CD4-positive, alpha-beta T cell treated with Interleukin-6 for 4 hours (primary cell): ENCODE results near the gene BAIAP2L2.
"Not testable (repeated sequence)": the region's sequence is repeated elsewhere in the genome, so short reads cannot be mapped to it uniquely, and the experiment has no call there.

Source experiments
- DNase-seq: peaks from one replicate; pipeline ENCODE4 v3.0.0-alpha.2; 2020; ENCODE audit warnings: mixed read lengths

BAIAP2L2 gene

DNA sequence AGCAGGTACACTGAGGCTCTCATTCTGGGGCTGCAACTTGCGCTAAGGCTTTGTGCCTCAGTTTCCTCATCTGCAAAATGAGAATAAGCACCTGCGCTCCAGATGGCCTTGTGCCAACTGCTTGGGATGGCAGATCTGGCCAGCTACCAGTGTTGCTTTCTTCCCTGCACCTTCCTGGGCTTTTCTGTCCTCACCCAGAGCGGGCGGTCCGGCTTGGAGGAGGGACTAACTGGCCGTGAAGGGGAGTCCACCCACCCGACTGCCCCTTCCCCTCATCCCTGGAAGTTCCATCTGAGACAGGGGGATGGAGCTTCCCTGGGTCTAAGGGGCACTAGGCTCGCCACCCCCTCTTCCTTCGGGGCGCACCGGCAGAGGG lies 30.0 kb downstream of the BAIAP2L2 start:
- no peak for DNase-seq

DNA sequence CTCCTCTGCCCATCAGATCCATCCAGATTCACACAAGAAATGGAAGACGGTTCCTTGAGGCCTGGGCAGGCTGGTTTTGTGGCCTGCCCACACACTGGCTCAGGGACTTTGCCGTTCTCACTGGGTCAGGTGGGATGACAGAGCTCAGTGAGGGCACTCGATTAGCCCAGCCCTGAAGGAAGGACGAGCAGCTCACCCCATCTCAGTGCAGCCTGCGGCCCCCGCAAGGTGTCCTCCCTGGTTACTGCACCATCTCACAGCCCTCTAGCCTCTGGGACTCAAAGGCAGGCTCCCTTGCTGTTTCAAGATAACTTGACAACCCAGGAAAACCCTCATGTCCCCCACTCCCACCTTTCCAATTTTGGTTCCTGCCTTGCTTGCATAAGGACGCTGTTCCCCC lies 30.7 kb downstream of the BAIAP2L2 start:
- no peak for DNase-seq

DNA sequence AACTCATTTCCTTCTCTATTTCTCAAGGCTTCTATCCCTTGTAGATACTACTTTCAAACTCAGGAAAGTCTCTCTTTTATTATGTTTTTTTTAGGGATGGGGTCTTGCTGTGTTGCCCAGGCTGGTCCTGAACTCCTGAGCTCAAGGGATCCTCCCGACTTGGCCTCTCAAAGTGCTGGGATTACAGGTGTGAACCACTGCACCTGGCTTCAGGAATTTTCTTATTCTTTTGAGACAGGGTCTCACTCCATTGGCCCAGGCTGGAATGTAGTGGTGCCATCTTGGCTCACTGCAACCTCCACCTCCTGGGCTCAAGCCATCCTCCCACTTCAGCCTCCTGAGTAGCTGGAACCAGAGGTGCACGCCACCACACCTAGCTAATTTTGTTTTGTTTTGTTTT lies 31.3 kb downstream of the BAIAP2L2 start:
- not testable (repeated sequence) for DNase-seq

- no peak for DNase-seq
These were observed 32.2 kb downstream of the BAIAP2L2 start for GRCh38 chr22:38078046-38078840.

- DNase-seq: no peak
These were observed 32.9 kb downstream of the BAIAP2L2 start for GRCh38 chr22:38077595-38077994.

- no peak for DNase-seq
These were observed 33.4 kb downstream of the BAIAP2L2 start for GRCh38 chr22:38077096-38077495.

- DNase-seq: no peak
These were observed 34.5 kb downstream of the BAIAP2L2 start for GRCh38 chr22:38075961-38076360.

DNA sequence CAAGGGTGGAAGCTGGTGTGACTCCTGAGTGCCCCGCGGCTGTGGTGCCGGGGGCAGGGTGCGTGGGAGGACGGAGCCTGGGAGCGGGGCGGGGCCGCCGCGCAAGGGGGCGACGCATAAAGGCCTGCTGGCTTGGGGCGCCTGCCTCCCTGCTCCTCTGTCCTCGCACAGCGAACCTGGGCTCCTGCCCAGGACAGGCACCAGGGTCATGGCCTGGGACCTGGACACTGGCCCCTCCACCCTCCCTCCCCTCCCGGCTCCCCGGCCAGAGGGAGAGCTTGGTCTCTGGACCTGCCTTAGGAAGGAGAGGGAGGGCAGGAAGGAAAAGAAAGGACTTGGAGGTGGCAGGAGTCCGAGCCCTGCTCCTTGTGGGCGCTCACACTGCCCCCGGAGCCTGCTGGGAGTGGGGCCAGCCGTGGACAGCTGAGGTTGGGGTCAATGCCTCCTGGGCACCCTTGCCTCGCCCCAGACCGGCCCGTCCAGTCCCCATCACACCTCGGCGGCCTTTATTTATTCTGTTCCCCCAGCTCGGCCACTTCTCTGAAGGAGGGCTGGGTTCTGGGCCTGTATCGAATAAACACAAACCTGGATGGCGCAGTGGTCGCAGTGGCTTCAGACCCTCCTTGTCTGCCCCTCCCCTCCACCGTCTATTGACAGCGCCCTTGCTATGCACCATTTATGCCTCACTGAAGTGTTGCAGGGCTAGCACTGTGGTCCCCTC lies 35.2 kb downstream of the BAIAP2L2 start:
- no peak for DNase-seq

DNA sequence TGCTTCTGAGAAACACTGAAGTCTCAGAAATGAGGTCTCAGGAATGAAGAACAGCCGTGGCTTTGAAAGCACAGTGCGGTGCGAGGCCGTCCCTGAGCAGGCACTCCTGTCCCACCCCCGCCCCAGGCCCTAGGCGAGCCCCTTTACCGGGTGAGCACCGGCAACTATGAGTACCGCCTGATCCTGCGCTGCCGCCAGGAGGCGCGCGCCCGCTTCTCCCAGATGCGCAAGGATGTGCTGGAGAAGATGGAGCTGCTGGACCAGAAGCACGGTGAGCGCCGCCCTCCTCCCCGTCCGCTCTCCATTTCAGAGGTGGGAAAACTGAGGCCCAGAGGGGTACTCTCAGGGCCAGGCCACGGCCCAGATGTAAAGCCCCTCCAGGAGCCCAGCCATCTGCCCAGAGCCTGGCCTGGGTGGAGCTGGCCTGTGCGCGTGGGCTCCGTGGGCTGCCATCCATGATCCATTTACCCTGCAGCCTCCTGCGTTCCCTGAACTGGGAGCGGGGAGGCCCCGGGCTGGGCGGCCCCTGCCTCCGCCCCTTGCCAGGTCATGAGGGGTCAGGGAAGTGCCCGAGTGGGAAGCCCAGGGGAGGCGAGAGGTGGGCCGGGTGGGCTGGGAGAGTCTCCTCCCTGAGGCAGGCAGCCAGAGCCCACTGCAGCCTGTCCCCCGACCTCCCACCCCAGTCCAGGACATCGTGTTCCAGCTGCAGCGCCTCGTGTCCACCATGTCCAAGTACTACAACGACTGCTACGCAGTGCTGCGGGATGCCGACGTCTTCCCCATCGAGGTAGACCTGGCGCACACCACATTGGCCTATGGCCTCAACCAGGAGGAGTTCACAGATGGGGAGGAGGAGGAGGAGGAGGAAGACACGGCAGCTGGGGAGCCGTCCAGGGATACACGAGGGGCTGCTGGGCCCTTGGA lies 36.0 kb downstream of the BAIAP2L2 start:
- no peak for DNase-seq

DNA sequence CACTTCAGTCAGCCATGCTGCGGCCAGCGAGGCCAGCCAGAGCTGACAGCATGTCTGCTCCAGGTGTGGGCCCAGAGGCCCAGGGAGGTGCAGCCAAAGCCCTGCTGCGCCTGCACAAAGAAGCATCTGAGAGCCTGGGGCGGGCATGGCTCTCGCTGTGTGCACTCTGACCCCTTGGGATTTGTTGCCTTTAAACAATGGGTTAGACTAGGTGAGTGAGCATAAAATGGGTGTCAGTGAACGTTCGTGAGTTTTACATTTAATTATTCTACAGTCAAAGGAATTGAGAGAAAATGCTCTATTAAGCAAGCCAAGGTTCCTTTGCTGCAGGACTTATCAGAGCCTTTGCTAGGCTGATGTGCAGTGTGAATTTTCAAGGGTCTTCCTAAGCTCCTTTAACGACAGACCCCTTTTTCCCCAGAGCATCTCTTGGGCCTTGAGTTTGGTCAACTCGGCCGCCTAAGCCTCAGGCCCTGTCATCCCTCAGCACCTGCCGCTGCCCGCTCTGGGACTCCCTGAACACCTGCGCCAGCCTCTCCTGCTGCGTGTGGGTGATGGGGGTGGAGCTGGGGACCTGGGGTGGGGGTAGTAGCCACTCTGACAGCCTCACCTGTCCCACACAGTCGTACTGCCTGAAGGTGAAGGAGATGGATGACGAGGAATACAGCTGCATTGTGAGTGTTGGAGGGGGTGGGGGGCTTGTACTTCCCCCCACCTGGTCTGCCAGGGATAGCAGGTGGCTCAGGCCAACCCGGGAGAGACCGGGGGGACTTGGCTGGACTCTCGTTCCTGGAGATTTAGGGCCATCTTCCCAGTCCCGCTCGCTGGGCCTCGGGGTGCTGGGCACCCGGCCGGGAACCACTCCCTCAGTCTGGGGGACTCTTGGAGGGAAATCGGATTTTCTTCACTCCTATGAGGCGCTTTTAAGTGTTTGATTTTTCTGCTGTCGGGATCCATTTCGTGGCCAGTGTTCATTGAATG lies 37.0 kb downstream of the BAIAP2L2 start:
- no peak for DNase-seq

DNA sequence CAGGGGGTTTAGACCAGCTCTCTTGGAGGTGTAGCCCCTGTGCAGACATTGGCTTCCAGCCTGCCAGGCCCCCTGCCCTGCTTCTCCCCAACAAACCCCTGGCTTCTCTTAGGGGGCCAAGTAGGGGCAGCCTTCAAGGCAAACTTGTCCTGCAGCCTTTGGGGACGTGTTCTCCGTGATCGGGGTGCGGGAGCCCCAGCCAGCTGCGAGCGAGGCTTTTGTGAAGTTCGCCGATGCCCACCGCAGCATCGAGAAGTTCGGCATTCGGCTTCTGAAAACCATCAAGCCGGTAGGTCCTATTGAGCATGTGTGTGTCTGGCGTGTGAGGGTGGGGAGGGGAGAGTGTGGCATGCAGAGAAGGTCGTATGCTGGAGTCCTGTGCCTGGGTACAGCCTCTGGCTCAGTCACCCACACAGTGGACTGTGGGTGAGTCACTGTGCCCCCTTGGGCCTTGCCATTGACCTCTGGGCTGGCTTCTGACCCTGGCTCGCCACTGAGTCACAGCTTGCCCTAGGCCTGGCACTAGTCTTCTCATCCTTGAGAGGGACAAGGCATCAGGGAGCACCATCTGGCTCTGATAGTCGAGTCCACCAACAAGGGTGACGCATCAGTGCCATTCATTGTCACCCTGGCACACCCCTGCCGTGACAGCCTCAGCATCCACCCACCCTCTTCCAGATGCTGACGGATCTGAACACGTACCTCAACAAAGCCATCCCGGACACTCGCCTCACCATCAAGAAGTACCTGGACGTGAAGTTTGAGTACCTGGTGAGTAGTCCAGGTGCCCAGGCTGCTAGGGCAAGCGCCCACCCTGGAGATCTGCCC lies 37.9 kb downstream of the BAIAP2L2 start:
- DNase-seq: no peak

GRCh38 chr22:38071421-38072321 lies 38.8 kb downstream of the BAIAP2L2 start:
- no peak for DNase-seq

- no peak for DNase-seq
These were observed 40.1 kb downstream of the BAIAP2L2 start for GRCh38 chr22:38070250-38070921.

DNA sequence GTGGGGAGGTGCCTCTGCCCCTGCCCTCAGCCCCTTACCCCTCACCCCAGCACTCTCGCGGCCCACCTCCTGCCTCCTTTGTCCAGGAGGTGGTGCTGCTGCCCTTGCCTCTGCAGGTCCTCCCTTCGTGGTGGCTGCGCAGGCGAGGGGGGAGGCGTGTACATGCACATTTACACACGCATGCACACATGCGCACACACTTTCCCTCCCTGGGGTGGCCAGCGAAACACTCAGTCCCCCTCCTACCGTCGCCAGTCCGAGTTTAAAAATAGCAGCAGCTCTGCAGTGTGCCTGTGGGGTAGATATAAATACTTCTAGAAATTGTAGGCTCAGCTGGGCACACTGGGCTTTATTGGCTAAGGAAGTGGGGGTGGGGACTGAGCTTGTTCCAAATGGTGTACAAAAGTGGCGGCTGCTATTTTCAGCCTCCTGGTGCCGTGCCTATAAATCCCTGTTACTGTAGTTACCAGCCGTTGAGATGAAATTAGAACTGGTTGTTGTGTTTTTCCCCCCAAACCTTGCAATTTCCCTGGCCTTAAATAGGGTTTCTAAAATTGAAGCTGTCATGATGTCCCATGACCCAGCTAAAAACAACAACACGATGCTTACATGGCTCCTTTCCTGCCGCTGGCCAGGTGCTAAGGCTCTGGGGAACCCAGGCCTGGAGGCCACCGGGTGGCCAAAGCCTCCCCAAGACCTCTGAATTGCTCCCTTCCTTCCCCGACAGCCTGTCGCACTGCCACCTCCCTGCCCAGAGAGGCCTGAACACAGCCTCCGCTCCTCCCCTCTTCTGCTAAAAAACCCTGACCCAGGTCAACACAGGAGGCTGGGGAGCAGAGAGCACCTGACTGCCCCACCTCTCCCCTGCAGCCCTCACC lies 40.9 kb downstream of the BAIAP2L2 start:
- DNase-seq: no peak

GRCh38 chr22:38068641-38069371 lies 41.7 kb downstream of the BAIAP2L2 start:
- no peak for DNase-seq

GRCh38 chr22:38067761-38068360 lies 42.6 kb downstream of the BAIAP2L2 start:
- no peak for DNase-seq

DNA sequence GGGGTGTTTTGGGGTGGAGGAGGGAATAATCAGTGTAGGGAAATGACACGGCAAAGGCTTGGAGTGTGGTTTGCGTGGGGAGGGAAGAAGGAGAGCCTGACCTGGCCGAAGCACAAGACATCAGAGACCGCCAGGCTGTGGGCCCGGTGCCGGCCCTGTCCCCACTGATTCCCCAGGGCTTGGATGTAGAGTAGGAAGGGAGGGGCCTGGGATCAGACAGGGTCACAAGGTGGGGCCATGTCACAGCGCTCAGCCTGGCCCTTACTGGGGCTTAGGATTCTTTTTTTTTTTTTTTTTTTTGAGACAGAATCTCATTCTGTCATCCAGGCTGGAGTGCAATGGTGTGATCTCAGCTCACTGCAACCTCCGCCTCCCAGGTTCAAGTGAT lies 43.5 kb downstream of the BAIAP2L2 start:
- DNase-seq: no peak
